Measurements from ENCODE around the gene ALG12.

GRCh38 chr22:49934160-49934890 is 16.1 kb upstream of the ALG12 start:
- TF ChIP-seq YY1 (IDR thresholded peaks at IDR 0.05; ENCODE audit: low read depth) (no peak), CREB1 (IDR thresholded peaks at IDR 0.05; ENCODE audit: low read depth) (no peak), ZBTB7A (IDR thresholded peaks at IDR 0.05; ENCODE audit: low read depth) (0 out of 2 replicates have a peak, but pooled peaks have one; percentile 24), MAX (IDR thresholded peaks at IDR 0.05) (no peak), FOXM1 (IDR thresholded peaks at IDR 0.05; ENCODE audit: borderline replicate concordance, low read depth) (no peak)

Measured in Ishikawa (cell line).